Right lung (tissue), 5 donors: Measurements from ENCODE around the gene PLSCR2. TPM values are rescaled to one million over a fixed set of nuclear protein-coding genes. Genes with fewer than 3 reads are reported as not detected.
"Not testable (repeated sequence)": the region's sequence is repeated elsewhere in the genome, so short reads cannot be mapped to it uniquely, and the experiment has no call there.

Experiments
- DNase-seq, 2 donors: peaks; one replicate each; pipeline ENCODE4 v3.0.0-alpha.2; 2013
- polyA plus RNA-seq, 5 donors: library from polyadenylated mRNA; unstranded; fragments of 120-200 nt; gene quantifications; one replicate each; pipeline versions ENCODE4 v1.2.1 to v1.2.3, GENCODE V29; 2013; ENCODE audit warnings: inconsistent platforms in 1 of 5, low replicate concordance in 1 of 5; ENCODE audit not compliant: insufficient read length in 5 of 5, insufficient read depth in 1 of 5

The PLSCR2 gene
- polyA plus RNA-seq, 5 donors: 0.77 to 0.95 (median 0.82) TPM

GRCh38 chr3:146421819-146422759 is 47.3 kb downstream of the PLSCR2 start:
- no peak for DNase-seq

GRCh38 chr3:146416366-146416765 is 53.0 kb downstream of the PLSCR2 start:
- no peak for DNase-seq

- no peak for DNase-seq
These were observed 55.4 kb downstream of the PLSCR2 start for GRCh38 chr3:146414010-146414409.

GRCh38 chr3:146412711-146413110 is 56.6 kb downstream of the PLSCR2 start:
- not testable (repeated sequence) for DNase-seq

GRCh38 chr3:146407956-146408355 is 61.4 kb downstream of the PLSCR2 start:
- no peak for DNase-seq

GRCh38 chr3:146404436-146404835 is 64.9 kb downstream of the PLSCR2 start:
- DNase-seq: no peak

- DNase-seq: no peak
These were observed 65.6 kb downstream of the PLSCR2 start for GRCh38 chr3:146403792-146404191.

- no peak for DNase-seq
These were observed 72.6 kb downstream of the PLSCR2 start for GRCh38 chr3:146396792-146397191.

- no peak for DNase-seq
These were observed 74.2 kb downstream of the PLSCR2 start for GRCh38 chr3:146395164-146395563.

- DNase-seq: peak; percentile 89 to 90
These were observed 78.4 kb downstream of the PLSCR2 start for GRCh38 chr3:146390957-146391356.

GRCh38 chr3:146390006-146390772 is 79.2 kb downstream of the PLSCR2 start:
- DNase-seq: no peak

- no peak for DNase-seq
These were observed 81.8 kb downstream of the PLSCR2 start for GRCh38 chr3:146387566-146387965.

GRCh38 chr3:146386936-146387335 is 82.4 kb downstream of the PLSCR2 start:
- DNase-seq: no peak

- no peak for DNase-seq
These were observed 84.6 kb downstream of the PLSCR2 start for GRCh38 chr3:146384786-146385185.

Other genes with a start within 250 kb of the PLSCR2 start
- 10 to 100 TPM; 37.9 to 85.6 (median 65.1) TPM for gene PLSCR4, start 218.5 kb downstream of the PLSCR2 start, polyA plus RNA-seq
- 10 to 100 TPM; 62.7 to 95.8 (median 85.1) TPM for gene PLSCR1, start 75.0 kb upstream of the PLSCR2 start, polyA plus RNA-seq
- under 1 TPM in 1 of 5 donors, not detected in 4; 0.17 TPM for gene PLSCR5, start 135.8 kb upstream of the PLSCR2 start, polyA plus RNA-seq